K562 (cell line): ENCODE measurements around the gene ANKRD12. TPM values are rescaled to one million over a fixed set of nuclear protein-coding genes. Genes with fewer than 3 reads are reported as not detected.

Experiments
- BRD4 ChIP-seq: fragments of 200-600 bp; sonication (generic); IDR thresholded peaks from 2 replicates; pipeline ENCODE4 v1.6.1; 2017; ENCODE audit warnings: inconsistent platforms
- IFI16 ChIP-seq: fragments of 250-450 bp; sonication (Bioruptor Pico); IDR thresholded peaks from 2 replicates; pipeline ENCODE4 v2.1.2; 2022; ENCODE audit warnings: mild to moderate bottlenecking, inconsistent platforms
- POU5F1 ChIP-seq: fragments of 150-350 bp; IDR thresholded peaks from 2 replicates; pipeline ENCODE4 v1.6.1; 2014; ENCODE audit warnings: borderline replicate concordance, low read length, low read depth, mild to moderate bottlenecking; ENCODE audit not compliant: partially characterized antibody
- SREBF1 ChIP-seq: fragments of 150-350 bp; IDR thresholded peaks from 2 replicates; pipeline ENCODE4 v1.6.1; 2014; ENCODE audit warnings: antibody characterized with exemption, low read depth, low read length, borderline replicate concordance
- TAL1 ChIP-seq: fragments of 450-650 bp; IDR thresholded peaks from 2 replicates; pipeline ENCODE4 v1.6.1; 2016; ENCODE audit warnings: mild to moderate bottlenecking
- TEAD1 ChIP-seq, 2 experiments: fragments of 450-650 bp in 1 of 2; sonication (generic) in 1 of 2; formaldehyde crosslinking; IDR thresholded peaks; 2 replicates each; pipeline versions ENCODE4 v1.4.0 to v1.8.0; 2020 to 2022; ENCODE audit warnings: mild to moderate bottlenecking in 2 of 2, missing genetic modification reagents in 1 of 2
- ZBTB7A ChIP-seq: IDR thresholded peaks from 2 replicates; pipeline ENCODE4 v1.6.1; 2011; ENCODE audit warnings: low read depth, mild to moderate bottlenecking, low read length, moderate library complexity, borderline replicate concordance; ENCODE audit not compliant: control insufficient read depth
- ZNF408 ChIP-seq: fragments of 250-450 bp; sonication (Bioruptor Pico); IDR thresholded peaks from 2 replicates; pipeline ENCODE4 v1.4.0; 2020; ENCODE audit warnings: low read depth, mild to moderate bottlenecking, moderate library complexity
- ZNF445 ChIP-seq: fragments of 250-450 bp; sonication (Bioruptor Pico); IDR thresholded peaks from 2 replicates; pipeline ENCODE4 v1.4.0; 2020; ENCODE audit warnings: low read depth, mild to moderate bottlenecking, moderate library complexity
- ZNF695 ChIP-seq: fragments of 450-650 bp; formaldehyde crosslinking; IDR thresholded peaks from 2 replicates; pipeline ENCODE4 v1.4.0; 2020; ENCODE audit warnings: mild to moderate bottlenecking, moderate library complexity
- polyA plus RNA-seq, 8 experiments: library from polyadenylated mRNA; depleted of rRNA in 4 of 8; stranded (reverse) in 5 of 8; unstranded in 3 of 8; fragments of >200 nt; fragmentation: Nextera tagmentation in 2 of 8; fragmentation: Illumina TruSeq in 1 of 8; extraction: Ambion mirVana in 2 of 8; extraction: Trizol in 1 of 8; gene quantifications; 2 replicates each; pipeline versions ENCODE4 v1.2.1 to v1.2.3, GENCODE V29; 2011 to 2014; ENCODE audit warnings: inconsistent platforms in 1 of 8, missing spikeins in 1 of 8
- total RNA-seq, 7 experiments: library from RNA; depleted of rRNA in 6 of 7; stranded (reverse); fragments of >200 nt in 6 of 7; fragmentation: Illumina TruSeq in 2 of 7; extraction: Trizol in 2 of 7; gene quantifications; 2 replicates each; pipeline versions ENCODE4 v1.2.1 to v1.2.3, GENCODE V29; 2011 to 2021; ENCODE audit warnings: low replicate concordance in 1 of 7
- TF ChIP-seq, protein P1 (sequence below), 2 experiments: IDR thresholded peaks; 2 replicates each; pipeline ENCODE4 v1.6.1; 2011; ENCODE audit warnings: borderline replicate concordance in 1 of 2, control low read depth in 1 of 2, low read depth in 1 of 2, low read length in 1 of 2, mild to moderate bottlenecking in 1 of 2, mixed read lengths in 1 of 2, moderate library complexity in 1 of 2; ENCODE audit not compliant: insufficient read depth in 1 of 2, insufficient read length in 1 of 2, poor library complexity in 1 of 2, severe bottlenecking in 1 of 2; ENCODE audit errors: extremely low read depth in 1 of 2
- TF ChIP-seq, protein P2 (sequence below): fragments of 250-450 bp; sonication (Bioruptor Pico); IDR thresholded peaks from 2 replicates; pipeline ENCODE4 v1.6.1; 2021; ENCODE audit warnings: mild to moderate bottlenecking
- TF ChIP-seq, protein P3 (sequence below): fragments of 450-650 bp; IDR thresholded peaks from 2 replicates; pipeline ENCODE4 v1.6.1; 2017; ENCODE audit warnings: antibody characterized with exemption, mild to moderate bottlenecking
- TF ChIP-seq, protein P4 (sequence below), 2 experiments: IDR thresholded peaks; 2 replicates each; pipeline ENCODE4 v1.6.1; 2012; ENCODE audit warnings: improper control_type of control experiment in 2 of 2, low read depth in 2 of 2, low read length in 2 of 2, borderline replicate concordance in 1 of 2
- TF ChIP-seq, protein P5 (sequence below): fragments of 250-450 bp; sonication (Bioruptor Pico); IDR thresholded peaks from 2 replicates; pipeline ENCODE4 v1.8.0; 2022; ENCODE audit warnings: moderate library complexity, mild to moderate bottlenecking, inconsistent platforms

Gene ANKRD12
- total and polyA plus RNA-seq, 9 of the 15 experiments (the other 6 are each of a cell fraction or from before 2014, with no cell fraction given): 6.6 to 28.2 (median 16.0) TPM

DNA sequence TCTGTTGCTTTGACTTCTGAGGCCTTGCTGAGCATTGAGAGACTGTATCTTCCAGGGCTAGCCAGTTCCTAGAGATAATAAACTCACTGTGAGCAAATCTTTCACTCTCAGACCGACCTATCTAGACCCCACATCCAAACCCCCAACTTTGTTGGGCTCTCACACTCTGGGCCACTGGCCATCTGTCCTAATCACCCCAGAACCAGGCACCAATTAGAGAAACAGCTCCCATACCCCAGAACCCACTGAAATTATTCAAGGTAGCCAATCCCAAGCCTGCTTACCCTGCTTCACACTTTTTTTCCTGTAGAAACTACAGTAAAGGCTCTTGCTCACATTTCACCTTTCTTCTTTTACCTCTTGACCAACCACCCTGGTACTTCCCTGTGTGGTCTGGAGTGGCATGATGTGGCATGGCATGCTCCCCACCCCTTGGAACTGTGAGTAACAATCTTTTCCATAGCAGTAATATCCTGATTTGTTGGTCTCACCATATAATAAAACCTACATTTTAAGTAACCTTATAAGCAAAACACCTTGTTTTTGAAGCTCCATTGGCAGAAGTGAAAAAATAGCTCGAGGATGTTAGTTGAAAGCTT lies 55.2 kb downstream of the ANKRD12 start (continued):
- no peak for TF ChIP-seq IFI16
- TF ChIP-seq, protein P1, sequence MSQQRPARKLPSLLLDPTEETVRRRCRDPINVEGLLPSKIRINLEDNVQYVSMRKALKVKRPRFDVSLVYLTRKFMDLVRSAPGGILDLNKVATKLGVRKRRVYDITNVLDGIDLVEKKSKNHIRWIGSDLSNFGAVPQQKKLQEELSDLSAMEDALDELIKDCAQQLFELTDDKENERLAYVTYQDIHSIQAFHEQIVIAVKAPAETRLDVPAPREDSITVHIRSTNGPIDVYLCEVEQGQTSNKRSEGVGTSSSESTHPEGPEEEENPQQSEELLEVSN (IDR thresholded peaks at IDR 0.05; ENCODE audit: borderline replicate concordance in 1 of 2, extremely low read depth in 1 of 2, insufficient read depth in 1 of 2, insufficient read length in 1 of 2, low read depth in 1 of 2, low read length in 1 of 2, poor library complexity in 1 of 2, severe bottlenecking in 1 of 2): no peak
- TF ChIP-seq, protein P2, sequence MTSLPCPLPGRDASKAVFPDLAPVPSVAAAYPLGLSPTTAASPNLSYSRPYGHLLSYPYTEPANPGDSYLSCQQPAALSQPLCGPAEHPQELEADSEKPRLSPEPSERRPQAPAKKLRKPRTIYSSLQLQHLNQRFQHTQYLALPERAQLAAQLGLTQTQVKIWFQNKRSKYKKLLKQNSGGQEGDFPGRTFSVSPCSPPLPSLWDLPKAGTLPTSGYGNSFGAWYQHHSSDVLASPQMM (CRISPR knock-in tag): no peak
- TF ChIP-seq, protein P3, sequence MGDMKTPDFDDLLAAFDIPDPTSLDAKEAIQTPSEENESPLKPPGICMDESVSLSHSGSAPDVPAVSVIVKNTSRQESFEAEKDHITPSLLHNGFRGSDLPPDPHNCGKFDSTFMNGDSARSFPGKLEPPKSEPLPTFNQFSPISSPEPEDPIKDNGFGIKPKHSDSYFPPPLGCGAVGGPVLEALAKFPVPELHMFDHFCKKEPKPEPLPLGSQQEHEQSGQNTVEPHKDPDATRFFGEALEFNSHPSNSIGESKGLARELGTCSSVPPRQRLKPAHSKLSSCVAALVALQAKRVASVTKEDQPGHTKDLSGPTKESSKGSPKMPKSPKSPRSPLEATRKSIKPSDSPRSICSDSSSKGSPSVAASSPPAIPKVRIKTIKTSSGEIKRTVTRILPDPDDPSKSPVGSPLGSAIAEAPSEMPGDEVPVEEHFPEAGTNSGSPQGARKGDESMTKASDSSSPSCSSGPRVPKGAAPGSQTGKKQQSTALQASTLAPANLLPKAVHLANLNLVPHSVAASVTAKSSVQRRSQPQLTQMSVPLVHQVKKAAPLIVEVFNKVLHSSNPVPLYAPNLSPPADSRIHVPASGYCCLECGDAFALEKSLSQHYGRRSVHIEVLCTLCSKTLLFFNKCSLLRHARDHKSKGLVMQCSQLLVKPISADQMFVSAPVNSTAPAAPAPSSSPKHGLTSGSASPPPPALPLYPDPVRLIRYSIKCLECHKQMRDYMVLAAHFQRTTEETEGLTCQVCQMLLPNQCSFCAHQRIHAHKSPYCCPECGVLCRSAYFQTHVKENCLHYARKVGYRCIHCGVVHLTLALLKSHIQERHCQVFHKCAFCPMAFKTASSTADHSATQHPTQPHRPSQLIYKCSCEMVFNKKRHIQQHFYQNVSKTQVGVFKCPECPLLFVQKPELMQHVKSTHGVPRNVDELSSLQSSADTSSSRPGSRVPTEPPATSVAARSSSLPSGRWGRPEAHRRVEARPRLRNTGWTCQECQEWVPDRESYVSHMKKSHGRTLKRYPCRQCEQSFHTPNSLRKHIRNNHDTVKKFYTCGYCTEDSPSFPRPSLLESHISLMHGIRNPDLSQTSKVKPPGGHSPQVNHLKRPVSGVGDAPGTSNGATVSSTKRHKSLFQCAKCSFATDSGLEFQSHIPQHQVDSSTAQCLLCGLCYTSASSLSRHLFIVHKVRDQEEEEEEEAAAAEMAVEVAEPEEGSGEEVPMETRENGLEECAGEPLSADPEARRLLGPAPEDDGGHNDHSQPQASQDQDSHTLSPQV: peak; percentile 51; the same call in 1 of the 2 replicates
- TF ChIP-seq, protein P4, sequence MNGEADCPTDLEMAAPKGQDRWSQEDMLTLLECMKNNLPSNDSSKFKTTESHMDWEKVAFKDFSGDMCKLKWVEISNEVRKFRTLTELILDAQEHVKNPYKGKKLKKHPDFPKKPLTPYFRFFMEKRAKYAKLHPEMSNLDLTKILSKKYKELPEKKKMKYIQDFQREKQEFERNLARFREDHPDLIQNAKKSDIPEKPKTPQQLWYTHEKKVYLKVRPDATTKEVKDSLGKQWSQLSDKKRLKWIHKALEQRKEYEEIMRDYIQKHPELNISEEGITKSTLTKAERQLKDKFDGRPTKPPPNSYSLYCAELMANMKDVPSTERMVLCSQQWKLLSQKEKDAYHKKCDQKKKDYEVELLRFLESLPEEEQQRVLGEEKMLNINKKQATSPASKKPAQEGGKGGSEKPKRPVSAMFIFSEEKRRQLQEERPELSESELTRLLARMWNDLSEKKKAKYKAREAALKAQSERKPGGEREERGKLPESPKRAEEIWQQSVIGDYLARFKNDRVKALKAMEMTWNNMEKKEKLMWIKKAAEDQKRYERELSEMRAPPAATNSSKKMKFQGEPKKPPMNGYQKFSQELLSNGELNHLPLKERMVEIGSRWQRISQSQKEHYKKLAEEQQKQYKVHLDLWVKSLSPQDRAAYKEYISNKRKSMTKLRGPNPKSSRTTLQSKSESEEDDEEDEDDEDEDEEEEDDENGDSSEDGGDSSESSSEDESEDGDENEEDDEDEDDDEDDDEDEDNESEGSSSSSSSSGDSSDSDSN (IDR thresholded peaks at IDR 0.05; ENCODE audit: borderline replicate concordance in 1 of 2, low read depth in 2 of 2, low read length in 2 of 2): no peak
- no peak for TF ChIP-seq ZNF408 (CRISPR knock-in tag)
- TF ChIP-seq TEAD1 (CRISPR knock-in tag; IDR thresholded peaks at IDR 0.05): no peak
- peak; percentile 89 for TF ChIP-seq TAL1
- no peak for TF ChIP-seq BRD4
- TF ChIP-seq ZNF695: no peak
- TF ChIP-seq SREBF1: no peak
- no peak for TF ChIP-seq ZNF445 (CRISPR knock-in tag)
- TF ChIP-seq POU5F1: no peak
- TF ChIP-seq, protein P5, sequence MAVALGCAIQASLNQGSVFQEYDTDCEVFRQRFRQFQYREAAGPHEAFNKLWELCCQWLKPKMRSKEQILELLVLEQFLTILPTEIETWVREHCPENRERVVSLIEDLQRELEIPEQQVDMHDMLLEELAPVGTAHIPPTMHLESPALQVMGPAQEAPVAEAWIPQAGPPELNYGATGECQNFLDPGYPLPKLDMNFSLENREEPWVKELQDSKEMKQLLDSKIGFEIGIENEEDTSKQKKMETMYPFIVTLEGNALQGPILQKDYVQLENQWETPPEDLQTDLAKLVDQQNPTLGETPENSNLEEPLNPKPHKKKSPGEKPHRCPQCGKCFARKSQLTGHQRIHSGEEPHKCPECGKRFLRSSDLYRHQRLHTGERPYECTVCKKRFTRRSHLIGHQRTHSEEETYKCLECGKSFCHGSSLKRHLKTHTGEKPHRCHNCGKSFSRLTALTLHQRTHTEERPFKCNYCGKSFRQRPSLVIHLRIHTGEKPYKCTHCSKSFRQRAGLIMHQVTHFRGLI: no peak
- TF ChIP-seq ZBTB7A: 0 out of 2 replicates have a peak, but pooled peaks have one; percentile 46
